K562 (cell line): Measurements from ENCODE around the gene HDAC9. TPM values are rescaled to one million over a fixed set of nuclear protein-coding genes. Genes with fewer than 3 reads are reported as not detected.

Source experiments
- ATAC-seq: fragments of 200-7000 bp; cut with Tn5 transposase; 3 replicates; pipeline ENCODE4 v1.9.1; 2020; ENCODE audit warnings: moderate library complexity
- BruUV-seq: library from RNA; stranded (reverse); fragments of 400-500 nt; replicated peaks from 2 replicates; lab custom pipeline; 2021; lab: Mats Ljungman, UMichigan
- CTCF ChIA-PET: fragments of 300-600 bp; formaldehyde crosslinking; extraction: SDS; loops from one replicate; lab custom pipeline; 2021; ENCODE audit warnings: low intra/inter-chr PET ratio; lab: Yijun Ruan, JAX
- POLR2A ChIA-PET: fragments of 300-600, 350-650 bp; sonication (Branson Sonifier 250); formaldehyde crosslinking; extraction: SDS; loops from one replicate; lab custom pipeline; 2021; ENCODE audit warnings: antibody characterized with exemption, inconsistent platforms; lab: Yijun Ruan, JAX
- DNase-seq, 4 experiments: peaks; one replicate each; pipeline versions ENCODE4 v3.0.0 to v3.0.0-alpha.2; 2011 to 2018; ENCODE audit warnings: low spot score in 3 of 4, mixed read lengths in 3 of 4; ENCODE audit errors: extremely low read depth in 1 of 4
- FAIRE-seq: peaks from 2 replicates; lab custom pipeline; 2011; peaks lifted over from hg19 to GRCh38; lab: Jason Lieb, UNC
- H2AFZ ChIP-seq: 2 replicates; pipeline ENCODE4 v1.6.0; 2011; ENCODE audit warnings: low read depth, low read length, control low read depth, inconsistent platforms
- H3K27ac ChIP-seq: fragments of 200-600 bp; 3 replicates; pipeline ENCODE4 v1.8.0; 2011; ENCODE audit warnings: low read depth, mild to moderate bottlenecking, control low read depth, inconsistent platforms, low read length, moderate library complexity, mixed read lengths; ENCODE audit errors: extremely low read depth
- H3K27me3 ChIP-seq, 2 experiments: fragments of 300-600 bp in 1 of 2; 2 replicates in 1 of 2; 3 replicates in 1 of 2; pipeline versions ENCODE4 v1.6.0 to v1.8.0; 2011; ENCODE audit warnings: inconsistent platforms in 2 of 2, low read length in 2 of 2, mild to moderate bottlenecking in 1 of 2, mixed read lengths in 1 of 2, moderate library complexity in 1 of 2; ENCODE audit not compliant: control insufficient read depth in 2 of 2, insufficient read depth in 2 of 2
- H3K36me3 ChIP-seq: fragments of 300-600 bp; 3 replicates; pipeline ENCODE4 v1.8.0; 2011; ENCODE audit warnings: mild to moderate bottlenecking, low read length, inconsistent platforms; ENCODE audit not compliant: control insufficient read depth, insufficient read depth
- H3K4me1 ChIP-seq, 2 experiments: fragments of 200-600 bp in 1 of 2; replicated peaks in 1 of 2; 2 replicates in 1 of 2; 3 replicates in 1 of 2; pipeline versions ENCODE4 v1.5.1 to v1.8.0; 2011; ENCODE audit warnings: inconsistent platforms in 2 of 2, low read length in 2 of 2, mild to moderate bottlenecking in 1 of 2, mixed read lengths in 1 of 2, moderate library complexity in 1 of 2; ENCODE audit not compliant: control insufficient read depth in 2 of 2, insufficient read depth in 2 of 2
- H3K4me2 ChIP-seq: 2 replicates; pipeline ENCODE4 v1.6.1; 2011; ENCODE audit warnings: low read length, control low read depth, inconsistent platforms, mixed read lengths; ENCODE audit not compliant: insufficient read depth
- H3K4me3 ChIP-seq: fragments of 200-600 bp; sonication (generic), shearing (Covaris generic); 2 replicates; pipeline ENCODE4 v1.5.1; 2016; ENCODE audit warnings: control low read depth, inconsistent platforms
- H3K79me2 ChIP-seq: fragments of 200-600 bp; 3 replicates; pipeline ENCODE4 v1.8.0; 2011; ENCODE audit warnings: low read length, inconsistent platforms; ENCODE audit not compliant: control insufficient read depth, insufficient read depth
- H3K9ac ChIP-seq, 2 experiments: 2 replicates each; pipeline versions ENCODE4 v1.6.0 to v1.6.1; 2011; ENCODE audit warnings: low read depth in 2 of 2, low read length in 2 of 2, control low read depth in 1 of 2, inconsistent platforms in 1 of 2, mild to moderate bottlenecking in 1 of 2, mixed read lengths in 1 of 2; ENCODE audit not compliant: insufficient read depth in 1 of 2
- H3K9me1 ChIP-seq: one replicate; pipeline ENCODE4 v1.6.0; 2011; ENCODE audit warnings: inconsistent platforms, mild to moderate bottlenecking, low read length, moderate library complexity; ENCODE audit not compliant: control insufficient read depth, insufficient read depth
- H3K9me3 ChIP-seq: replicated peaks from 2 replicates; pipeline ENCODE4 v1.5.1; 2011; ENCODE audit warnings: low read depth, low read length, inconsistent platforms; ENCODE audit not compliant: control insufficient read depth, insufficient read depth
- H4K20me1 ChIP-seq: replicated peaks from 2 replicates; pipeline ENCODE4 v1.6.1; 2011; ENCODE audit warnings: low read length, inconsistent platforms, mixed read lengths; ENCODE audit not compliant: control insufficient read depth, insufficient read depth
- CHAMP1 ChIP-seq: fragments of 450-650 bp; IDR thresholded peaks from 2 replicates; pipeline ENCODE4 v1.6.1; 2016; ENCODE audit warnings: mild to moderate bottlenecking
- ELK3 ChIP-seq: fragments of 450-650 bp; formaldehyde crosslinking; IDR thresholded peaks from 2 replicates; pipeline ENCODE4 v1.4.0; 2020; ENCODE audit warnings: mild to moderate bottlenecking
- PHB2 ChIP-seq: fragments of 450-650 bp; IDR thresholded peaks from 2 replicates; pipeline ENCODE4 v1.6.1; 2017; ENCODE audit warnings: low read depth
- WGBS: fragments of 100-300 bp; shearing (Covaris generic); methylation state at CpG from one replicate; pipeline ENCODE4 v1.1.6; 2016; ENCODE audit warnings: low coverage, mixed read lengths; ENCODE audit not compliant: insufficient coverage; ENCODE audit errors: missing lambda C conversion rate; 5-methylcytosine and 5-hydroxymethylcytosine counted together
- in situ Hi-C: fragments of 300-500 bp; cut with MboI; formaldehyde crosslinking; loops from 4 replicates; pipeline ENCODE4 v1.15.0; 2018; ENCODE audit warnings: inconsistent platforms, mixed read lengths
- intact Hi-C: fragments of 100-400 bp; cut with micrococcal nuclease; formaldehyde crosslinking; loops from 2 replicates; pipeline ENCODE4 v1.14.2; 2022
- polyA plus RNA-seq, 8 experiments: library from polyadenylated mRNA; depleted of rRNA in 4 of 8; stranded (reverse) in 5 of 8; unstranded in 3 of 8; fragments of >200 nt; fragmentation: Nextera tagmentation in 2 of 8; fragmentation: Illumina TruSeq in 1 of 8; extraction: Ambion mirVana in 2 of 8; extraction: Trizol in 1 of 8; gene quantifications; 2 replicates each; pipeline versions ENCODE4 v1.2.1 to v1.2.3, GENCODE V29; 2011 to 2014; ENCODE audit warnings: inconsistent platforms in 1 of 8, missing spikeins in 1 of 8
- total RNA-seq, 7 experiments: library from RNA; depleted of rRNA in 6 of 7; stranded (reverse); fragments of >200 nt in 6 of 7; fragmentation: Illumina TruSeq in 2 of 7; extraction: Trizol in 2 of 7; gene quantifications; 2 replicates each; pipeline versions ENCODE4 v1.2.1 to v1.2.3, GENCODE V29; 2011 to 2021; ENCODE audit warnings: low replicate concordance in 1 of 7

Gene HDAC9
- total and polyA plus RNA-seq, 9 of the 15 experiments (the other 6 are each of a cell fraction or from before 2014, with no cell fraction given), result 0.08 to 0.91 (median 0.33) TPM

GRCh38 chr7:18659746-18660145 lies 164.2 kb downstream of the HDAC9 start (continued):
- TF ChIP-seq CHAMP1, result no peak
- TF ChIP-seq, all 486 proteins: peak for 0

- H3K36me3 ChIP-seq, result no peaks in the 10 kb centered on the region
- POLR2A ChIA-PET, result no interaction called here
- in situ Hi-C loops, result no loop called here
- 5% methylated on average over 5 of the region's 7 CpGs for WGBS
- FAIRE-seq (no peak), ATAC-seq (no peak), DNase-seq (no peak)
- H3K9ac ChIP-seq, result no peak overlapping the region
- no peaks in the 10 kb centered on the region for H4K20me1 ChIP-seq
- no peaks in the 10 kb centered on the region for H3K79me2 ChIP-seq
- H3K4me2 ChIP-seq, result no peak overlapping the region
- no peak overlapping the region for H2AFZ ChIP-seq
- no peaks in the 10 kb centered on the region for H3K4me1 ChIP-seq
- no peaks in the 10 kb centered on the region for H3K27me3 ChIP-seq
- no peak overlapping the region for H3K4me3 ChIP-seq
- intact Hi-C loops, result no loop called here
- no peak overlapping the region for H3K27ac ChIP-seq
- no peaks in the 10 kb centered on the region for H3K9me1 ChIP-seq
- H3K9me3 ChIP-seq, result no peaks in the 10 kb centered on the region
- CTCF ChIA-PET, result no interaction called here
- TF ChIP-seq PHB2 (no peak), ELK3 (CRISPR knock-in tag) (no peak)
- BruUV-seq, result no TSS peak
Observed at GRCh38 chr7:18663321-18663720, 167.8 kb downstream of the HDAC9 start.
